SKM-1 treated with dmso at 0.1 percent for 144 hours (cell line): ENCODE measurements around the gene AMDHD1.
A peak's percentile ranks its signal among the peaks of the same experiment; 100 is the strongest.

Experiments
- DNase-seq: peaks from one replicate; lab custom pipeline; 2025; ENCODE audit not compliant: unreplicated experiment; lab: John Stamatoyannopoulos, UW

The AMDHD1 gene

GRCh38 chr12:95994476-95994875, 51.3 kb downstream of the AMDHD1 start:
- DNase-seq: no peak

- no peak for DNase-seq
Measured at GRCh38 chr12:95995238-95996031, 52.3 kb downstream of the AMDHD1 start.

GRCh38 chr12:95996034-95996658, 53.0 kb downstream of the AMDHD1 start, which contains the start of gene HAL:
TSS of gene HAL (minus strand) at chr12:95996344. CDS start at chr12:95995910, 434 bp downstream.
- DNase-seq: peak; percentile 57

- no peak for DNase-seq
Measured at GRCh38 chr12:95997276-95997675, 54.1 kb downstream of the AMDHD1 start.

- no peak for DNase-seq
Measured at GRCh38 chr12:95997911-95998510, 54.9 kb downstream of the AMDHD1 start.

- DNase-seq: peak; percentile 34
Measured at GRCh38 chr12:95998611-95999286, 55.6 kb downstream of the AMDHD1 start.

GRCh38 chr12:95999484-95999883, 56.4 kb downstream of the AMDHD1 start:
- DNase-seq: no peak

- DNase-seq: no peak
Measured at GRCh38 chr12:96000858-96001257, 57.7 kb downstream of the AMDHD1 start.

GRCh38 chr12:96006727-96007126, 63.6 kb downstream of the AMDHD1 start:
- no peak for DNase-seq

- no peak for DNase-seq
Measured at GRCh38 chr12:96007729-96008128, 64.6 kb downstream of the AMDHD1 start.

- DNase-seq: no peak
Measured at GRCh38 chr12:96014943-96015599, 71.9 kb downstream of the AMDHD1 start.

- no peak for DNase-seq
Measured at GRCh38 chr12:96015672-96016071, 72.5 kb downstream of the AMDHD1 start.
